Colon (tissue), 2 donors: ENCODE data around the gene FAM204A.

Experiments used
- FAIRE-seq: peaks from 2 replicates; lab custom pipeline; 2012; peaks lifted over from hg19 to GRCh38; lab: Jason Lieb, UNC
- donor health status: control.
- donor health status: control.

FAM204A gene

DNA sequence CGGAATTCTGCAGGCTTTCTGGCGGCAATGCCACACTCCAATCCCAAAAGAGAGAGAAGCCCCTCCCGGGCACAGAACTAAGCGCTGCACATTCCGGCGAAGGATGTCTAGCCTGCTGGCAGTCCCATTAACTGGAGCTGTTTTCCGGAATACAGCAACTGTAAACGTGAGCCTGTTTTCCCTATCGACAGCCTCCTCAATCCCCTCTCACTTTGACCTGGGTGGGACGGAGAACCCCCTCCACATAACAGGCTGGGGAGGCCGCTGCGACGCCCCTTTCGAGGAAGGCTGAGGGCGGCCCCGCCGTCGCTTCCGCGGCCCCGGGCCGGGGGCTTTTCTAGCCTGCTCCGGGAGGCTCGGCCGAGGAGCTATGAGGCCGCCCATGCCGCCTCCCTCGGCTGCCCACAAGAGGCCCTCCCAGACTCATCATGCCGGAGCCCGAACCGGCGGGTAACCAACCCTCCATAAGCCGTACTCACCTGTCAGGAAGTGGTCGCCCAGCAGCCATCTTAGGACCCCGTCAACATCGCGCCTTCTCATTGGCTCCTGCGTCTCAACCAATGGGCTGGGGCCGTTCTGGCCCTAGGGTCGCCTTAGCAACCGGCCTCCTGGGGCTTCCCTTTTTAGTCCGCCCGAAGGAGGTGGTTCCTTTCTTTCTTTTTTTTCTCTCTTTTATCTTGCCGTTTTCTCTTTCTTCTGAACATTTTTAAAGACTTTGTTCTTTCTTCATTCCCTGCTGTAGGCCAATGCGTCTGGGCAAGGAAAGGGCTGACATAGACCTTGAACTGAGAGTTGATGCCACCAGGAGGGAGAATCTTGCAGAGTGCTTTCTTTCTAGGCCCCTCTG, at the start of gene FAM204A:
Gene FAM204A, minus strand, starts transcription at position 534 of the 847 bp plus-strand sequence. CDS start 5,909 bp downstream, outside the sequence.
- FAIRE-seq = no peak

- FAIRE-seq = no peak
Observed at GRCh38 chr10:118383699-118384098, 41.6 kb upstream of the FAM204A start.

DNA sequence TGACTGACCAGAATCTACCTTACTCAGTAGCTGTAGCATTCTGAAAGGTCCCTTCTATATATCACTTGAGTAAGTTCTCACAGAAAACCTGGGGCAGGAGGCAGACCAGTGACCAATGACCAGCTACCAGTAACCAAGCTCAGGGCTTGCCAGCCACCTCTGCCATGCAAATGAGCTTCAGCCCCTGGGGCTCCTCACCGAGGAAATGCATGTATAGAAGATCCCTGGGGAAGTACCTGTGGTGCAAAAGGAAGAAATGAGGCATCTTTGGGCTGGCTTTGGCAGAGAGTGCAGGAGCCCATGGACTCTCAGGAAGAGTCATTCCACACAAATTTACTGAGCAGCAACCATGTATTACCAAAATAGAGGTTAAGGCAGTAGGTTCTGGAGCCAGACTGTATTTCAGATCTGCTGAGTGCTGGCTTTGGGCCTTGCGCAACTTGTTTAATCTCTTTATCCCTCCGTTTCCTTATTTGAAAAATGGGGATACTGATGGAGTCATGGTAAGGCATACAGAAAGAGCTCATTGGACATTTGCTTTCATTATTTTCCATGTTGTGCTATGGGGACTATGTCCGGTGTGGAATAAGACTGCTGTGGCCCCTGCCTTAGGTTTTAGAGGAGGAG, 41.1 kb upstream of the FAM204A start:
- FAIRE-seq = no peak

DNA sequence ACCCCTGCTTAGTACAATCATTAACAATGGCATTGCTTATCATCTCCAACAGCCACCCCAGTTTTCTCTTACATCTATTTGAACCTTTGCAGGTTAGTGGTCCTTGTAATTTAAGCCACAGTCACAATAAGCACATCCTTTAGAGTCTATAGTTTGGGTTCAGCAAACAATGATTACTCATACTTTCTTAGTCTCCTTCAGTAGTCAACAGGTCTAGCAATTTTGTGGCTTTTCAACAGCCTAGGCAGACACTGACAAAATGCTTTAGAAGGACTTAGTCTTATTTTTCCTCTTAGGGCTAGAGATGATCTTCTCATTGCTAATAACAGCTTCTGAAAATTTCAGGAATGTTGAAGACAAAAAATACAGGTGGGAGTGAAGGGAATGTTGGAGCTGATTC, 32.3 kb upstream of the FAM204A start:
- no peak for FAIRE-seq

- no peak for FAIRE-seq
Observed at GRCh38 chr10:118373786-118374185, 31.7 kb upstream of the FAM204A start.

DNA sequence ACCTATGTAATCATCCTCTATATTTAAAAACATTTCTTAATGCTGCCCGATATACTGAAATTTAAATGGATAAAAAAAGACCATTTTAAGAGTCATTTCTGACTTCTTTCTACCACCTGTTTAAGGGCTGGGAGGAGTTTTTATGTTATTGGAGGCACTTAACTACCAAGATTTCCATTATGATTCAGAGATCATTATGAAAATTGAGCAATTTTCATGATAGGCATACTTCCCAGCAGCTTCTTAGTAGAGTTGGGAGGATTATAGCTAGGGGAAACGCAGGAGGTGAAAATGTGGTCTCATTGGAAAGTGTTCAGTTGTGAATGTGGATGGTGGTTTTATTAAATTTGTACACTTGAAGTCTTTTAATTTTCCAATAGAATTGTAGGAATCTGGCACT, 28.4 kb upstream of the FAM204A start:
- FAIRE-seq = no peak

GRCh38 chr10:118369641-118370205, 27.6 kb upstream of the FAM204A start:
- no peak for FAIRE-seq

GRCh38 chr10:118365702-118366101, 23.6 kb upstream of the FAM204A start:
- no peak for FAIRE-seq

GRCh38 chr10:118362103-118362502, 20.0 kb upstream of the FAM204A start:
- no peak for FAIRE-seq

DNA sequence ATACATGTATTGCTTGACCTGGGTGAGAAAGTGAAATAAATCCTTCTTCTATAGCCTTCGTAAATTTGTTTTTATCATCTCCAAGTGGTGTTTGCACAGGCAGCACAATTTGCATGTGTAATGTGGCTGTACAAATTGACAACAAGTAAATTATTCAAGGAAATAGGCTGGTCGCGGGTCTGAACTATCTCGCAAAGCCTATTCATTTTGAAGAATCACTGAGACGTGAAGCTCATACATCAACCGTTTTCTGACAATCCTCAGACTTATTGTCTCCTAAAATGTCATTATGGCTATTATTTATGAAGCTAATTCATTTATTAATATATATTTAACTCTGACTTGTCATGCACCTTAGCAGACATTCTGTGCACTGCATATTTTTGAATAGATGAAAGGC, 16.2 kb upstream of the FAM204A start:
- FAIRE-seq = no peak

DNA sequence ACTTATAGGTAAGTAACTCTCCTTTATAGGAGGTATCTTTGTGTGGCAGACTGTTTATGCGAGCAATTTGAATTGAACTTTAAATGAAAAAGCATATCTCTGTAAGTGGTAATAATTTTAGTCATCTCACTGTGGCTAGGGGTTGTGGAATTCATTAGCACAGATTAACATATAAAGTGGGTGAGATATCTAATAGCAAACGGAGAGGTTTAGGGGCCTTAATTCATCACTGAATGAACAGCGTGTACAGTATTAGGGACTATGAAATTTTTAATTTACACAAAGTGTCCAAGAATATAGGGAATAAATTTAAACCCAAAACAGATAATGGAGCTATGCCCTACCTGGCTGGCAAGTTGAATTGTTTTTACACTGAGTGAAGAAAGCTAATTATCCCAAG, 15.7 kb upstream of the FAM204A start:
- no peak for FAIRE-seq

DNA sequence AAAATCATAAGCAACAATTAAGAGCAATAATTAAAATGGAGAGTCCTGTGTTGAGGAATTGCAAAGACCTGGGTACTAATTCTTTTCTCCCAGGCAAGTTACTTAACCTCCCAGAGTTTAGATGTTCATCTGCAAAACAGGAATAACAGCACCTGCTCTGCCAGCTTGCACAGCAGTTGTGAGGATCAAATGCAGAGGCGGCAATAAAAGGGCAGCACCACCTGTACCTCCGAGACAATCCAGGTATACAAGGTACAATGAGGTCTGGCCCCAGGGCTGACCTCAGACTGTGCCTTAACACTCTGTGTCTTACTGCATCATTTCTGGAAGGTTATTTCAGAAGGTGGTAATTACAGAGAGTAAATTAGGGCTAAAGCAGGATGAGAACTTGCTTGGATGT, 14.5 kb upstream of the FAM204A start:
- FAIRE-seq = no peak

DNA sequence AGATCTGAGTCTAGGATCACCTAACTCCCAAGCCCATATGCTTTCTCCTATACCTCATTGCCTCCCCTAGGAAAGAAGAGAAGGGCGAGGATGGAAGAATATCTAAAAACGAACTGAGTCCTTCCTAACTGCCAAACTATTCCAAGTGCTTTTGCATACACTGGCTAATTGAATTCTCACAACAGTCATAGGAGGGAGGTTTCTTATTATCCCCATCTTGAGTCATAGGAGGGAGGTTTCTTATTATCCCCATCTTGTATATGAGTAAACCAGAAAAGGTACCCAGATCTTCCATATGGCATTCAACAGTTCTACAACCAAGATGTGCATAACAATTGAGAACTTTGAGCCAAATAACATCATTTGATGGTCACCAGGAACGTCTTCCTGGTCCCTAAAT, 13.1 kb upstream of the FAM204A start:
- no peak for FAIRE-seq

- FAIRE-seq = no peak
Observed at GRCh38 chr10:118349235-118349634, 7.1 kb upstream of the FAM204A start.

DNA sequence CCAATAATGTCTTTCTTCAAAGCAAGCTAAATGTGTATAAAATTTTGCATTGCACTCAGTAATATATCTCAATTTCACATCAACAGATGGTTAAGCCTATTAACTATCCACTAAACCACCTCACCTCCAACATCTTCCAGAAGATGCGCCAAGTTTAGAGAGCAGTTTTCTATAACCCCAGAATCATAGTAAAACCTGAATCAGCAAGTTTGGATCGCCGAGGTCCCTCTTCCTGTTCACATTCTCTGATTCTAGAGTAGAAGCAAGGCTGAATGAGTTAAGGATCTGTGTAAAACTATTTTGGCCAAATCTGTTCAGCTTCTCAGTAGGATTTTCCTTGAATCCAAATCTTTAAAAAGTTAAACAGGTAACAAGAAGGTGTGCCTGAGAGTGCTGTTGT, 1.4 kb upstream of the FAM204A start:
- no peak for FAIRE-seq

DNA sequence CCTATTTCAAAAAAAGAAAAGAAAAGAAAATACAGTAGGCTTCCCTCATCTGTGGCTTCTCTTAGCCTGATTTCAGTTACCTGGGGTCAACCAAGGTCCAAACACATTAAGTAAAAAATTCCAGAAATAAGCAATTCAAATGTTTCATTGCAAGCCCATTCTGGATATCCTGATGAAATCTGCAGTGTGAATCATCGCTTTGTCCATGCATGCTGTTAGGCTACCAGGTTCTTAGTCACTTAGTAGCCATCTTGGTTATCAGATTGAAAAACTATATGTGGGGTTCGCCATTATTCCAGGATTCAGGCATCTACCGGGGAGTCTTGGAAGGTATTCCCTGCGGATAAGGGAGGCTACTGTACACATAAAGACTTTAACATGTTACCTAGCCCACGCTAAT, 991 bp upstream of the FAM204A start:
- no peak for FAIRE-seq

DNA sequence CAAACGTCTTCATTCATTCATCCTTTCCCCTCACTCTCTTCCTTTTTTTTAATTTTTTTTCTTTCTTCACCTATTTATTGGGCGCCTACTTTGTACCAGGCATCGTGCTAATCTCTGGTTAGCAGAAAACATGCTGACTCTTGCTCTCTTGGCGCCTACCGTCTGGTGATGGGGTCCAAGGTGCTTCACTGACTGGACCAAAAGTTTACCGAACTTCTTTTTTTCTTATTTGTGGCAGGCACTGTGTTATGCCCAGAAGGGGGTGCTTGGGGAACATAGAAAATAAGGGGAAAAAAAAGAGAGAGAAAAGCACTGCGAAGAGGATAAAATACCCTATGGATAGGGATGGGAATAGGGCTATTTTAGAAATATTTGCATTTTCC, 505 bp upstream of the FAM204A start:
- no peak for FAIRE-seq

DNA sequence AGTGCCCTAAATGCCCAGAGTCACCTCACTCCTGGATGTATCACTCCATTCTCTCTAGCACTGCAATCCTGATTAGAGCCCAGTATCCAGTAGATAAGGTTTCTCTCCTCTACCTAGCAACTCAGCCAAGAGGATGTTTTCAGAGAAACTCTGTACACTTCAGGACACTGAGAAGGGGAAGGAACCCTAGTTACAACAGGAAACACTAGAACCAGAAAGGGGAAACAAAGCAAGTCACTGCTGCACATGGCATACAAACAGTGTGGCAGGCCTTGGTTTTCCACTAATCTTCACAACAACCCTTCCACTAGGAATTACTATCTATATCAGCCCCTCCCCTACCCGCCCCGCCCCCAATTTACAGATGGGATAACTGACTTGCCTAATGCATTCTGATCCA, 1.6 kb downstream of the FAM204A start:
- FAIRE-seq = no peak

DNA sequence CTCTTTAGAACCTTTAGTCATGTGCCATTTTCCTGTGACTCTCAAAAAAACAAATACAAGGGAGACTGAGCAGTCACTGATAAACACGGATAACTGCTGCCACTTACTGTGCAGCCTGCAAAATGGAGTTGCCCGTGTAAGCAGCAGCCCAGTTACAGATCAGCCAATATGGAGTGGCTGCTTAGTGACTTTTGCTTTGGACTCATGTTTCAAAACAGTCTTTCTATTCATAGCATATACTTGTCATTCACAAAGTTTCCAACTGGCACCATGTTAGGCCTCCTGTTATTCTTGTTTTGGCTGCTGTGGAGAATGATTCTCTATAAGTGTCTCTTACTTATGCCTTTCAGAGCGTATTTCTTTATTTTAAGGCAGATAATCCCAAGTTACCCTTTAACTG, 3.0 kb downstream of the FAM204A start:
- FAIRE-seq = no peak

GRCh38 chr10:118337356-118337755, 4.8 kb downstream of the FAM204A start:
- no peak for FAIRE-seq

- FAIRE-seq = no peak
Observed at GRCh38 chr10:118333871-118334270, 8.3 kb downstream of the FAM204A start.

DNA sequence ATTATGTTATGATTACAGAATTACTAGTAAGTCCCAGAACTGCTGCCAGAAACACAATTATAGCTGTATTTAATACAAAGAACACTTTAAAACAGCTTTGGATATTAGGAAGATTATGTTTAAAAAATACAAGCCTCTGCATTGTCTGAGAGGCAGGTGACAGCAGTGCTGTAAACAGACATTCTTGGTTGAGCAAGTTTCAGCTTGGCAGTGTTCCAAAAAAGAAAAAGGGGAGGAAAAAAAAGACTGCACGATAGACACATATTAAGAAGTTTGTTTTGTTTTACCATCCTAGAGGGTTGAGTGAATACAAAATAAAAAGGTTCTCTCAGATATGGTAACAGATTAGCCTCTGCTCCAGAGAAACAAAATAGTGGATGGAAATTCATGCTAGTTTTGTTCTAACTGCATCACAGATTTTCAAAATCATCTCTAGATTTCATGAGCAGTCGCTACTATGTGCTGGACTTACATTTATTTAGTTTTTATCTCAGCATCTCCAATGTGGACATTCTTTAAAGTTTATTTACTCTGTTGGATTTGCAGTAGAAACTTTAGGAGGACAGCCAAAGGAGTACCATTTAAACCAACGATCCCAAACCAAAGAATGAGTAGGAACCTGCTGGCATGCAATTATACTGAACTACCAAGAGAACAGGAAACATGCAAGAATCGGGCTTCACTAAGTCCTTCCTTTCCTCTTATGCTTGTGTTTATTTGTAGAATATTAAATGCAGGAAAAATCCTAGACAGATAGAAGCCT, 9.0 kb downstream of the FAM204A start:
- no peak for FAIRE-seq

GRCh38 chr10:118332236-118332635, 9.9 kb downstream of the FAM204A start:
- no peak for FAIRE-seq
